Thyroid gland (tissue), 4 donors: ENCODE data around the gene MYB. TPM values are rescaled to one million over a fixed set of nuclear protein-coding genes. Genes with fewer than 3 reads are reported as not detected.
"Not testable (repeated sequence)": the region's sequence is repeated elsewhere in the genome, so short reads cannot be mapped to it uniquely, and the experiment has no call there.

Experiments
- DNase-seq, 2 donors: peaks; one replicate each; pipeline ENCODE4 v3.0.0-alpha.2; 2019
- H3K27ac ChIP-seq, 3 donors: fragments of 200-600 bp; sonication (generic); 1 replicate in 2 of 3; 2 replicates in 1 of 3; pipeline ENCODE4 v1.5.1; 2016 to 2019; ENCODE audit warnings: mild to moderate bottlenecking in 1 of 3, moderate library complexity in 1 of 3
- H3K27me3 ChIP-seq: fragments of 200-600 bp; sonication (generic); one replicate; pipeline ENCODE4 v1.5.1; 2019
- H3K36me3 ChIP-seq, 2 donors: fragments of 200-600 bp; sonication (generic); one replicate each; pipeline ENCODE4 v1.5.1; 2016 to 2019
- H3K4me1 ChIP-seq, 2 donors: fragments of 200-600 bp; sonication (generic); one replicate each; pipeline ENCODE4 v1.5.1; 2017 to 2019
- H3K4me3 ChIP-seq, 3 donors: fragments of 200-600 bp; sonication (generic); replicated peaks in 1 of 3; 1 replicate in 2 of 3; 2 replicates in 1 of 3; pipeline ENCODE4 v1.5.1; 2016; ENCODE audit warnings: mild to moderate bottlenecking in 1 of 3
- H3K9me3 ChIP-seq: fragments of 200-600 bp; sonication (generic); one replicate; pipeline ENCODE4 v1.5.1; 2017
- CTCF ChIP-seq, 6 experiments: fragments of 200-600 bp in 3 of 6; fragments of 450-650 bp in 3 of 6; sonication (generic) in 3 of 6; IDR thresholded peaks; one replicate each; pipeline ENCODE4 v1.5.1; 2016 to 2019; ENCODE audit warnings: antibody characterized with exemption in 6 of 6, mild to moderate bottlenecking in 2 of 6, inconsistent platforms in 1 of 6, moderate library complexity in 1 of 6
- POLR2A ChIP-seq, 2 donors: fragments of 450-650 bp; IDR thresholded peaks; one replicate each; pipeline ENCODE4 v1.6.1; 2017; ENCODE audit warnings: antibody characterized with exemption in 2 of 2, mild to moderate bottlenecking in 2 of 2, moderate library complexity in 1 of 2
- WGBS, 2 donors: methylation state at CpG; one replicate each; pipeline ENCODE4 v1.1.5; 2017; 5-methylcytosine and 5-hydroxymethylcytosine counted together
- intact Hi-C: fragments of 100-400 bp; cut with DNase I; formaldehyde crosslinking; loops from one replicate; pipeline ENCODE4 v1.15.1; 2023
- total RNA-seq, 4 donors: library from RNA; depleted of rRNA; stranded (reverse); fragments of >200 nt; gene quantifications; one replicate each; pipeline ENCODE4 v1.2.3, GENCODE V29; 2016

MYB gene
- total RNA-seq, 4 donors from 2014 or later: 0.75 TPM; not detected in 3

GRCh38 chr6:135147637-135148592 is 33.2 kb upstream of the MYB start:
- Histone ChIP-seq H3K4me1 (peaks cover 3 to 5% of the 10 kb centered on the region in 2 donors), H3K27me3 (no peaks in the 10 kb centered on the region), H3K36me3 (no peaks in the 10 kb centered on the region), H3K27ac (no peak overlapping the region), H3K9me3 (no peaks in the 10 kb centered on the region), H3K4me3 (no peak overlapping the region)
- DNase-seq: no peak
- intact Hi-C loops: no loop called here
- TF ChIP-seq POLR2A (IDR thresholded peaks at IDR 0.05): no peak
- TF ChIP-seq CTCF (IDR thresholded peaks at IDR 0.05): no peak
- WGBS, 2 donors: 84 to 88% methylated on average over 5 of the region's 5 CpGs

- no peak for DNase-seq
- Histone ChIP-seq H3K36me3 (no peaks in the 10 kb centered on the region), H3K27me3 (no peaks in the 10 kb centered on the region), H3K4me3 (no peak overlapping the region), H3K9me3 (no peaks in the 10 kb centered on the region), H3K27ac (no peak overlapping the region), H3K4me1 (peaks cover 3 to 5% of the 10 kb centered on the region in 2 donors)
- WGBS, 2 donors: 77 to 80% methylated on average over 3 of the region's 3 CpGs
- no peak for TF ChIP-seq POLR2A (IDR thresholded peaks at IDR 0.05)
- TF ChIP-seq CTCF (IDR thresholded peaks at IDR 0.05): no peak
- intact Hi-C loops: no loop called here
Observed at GRCh38 chr6:135148889-135149288, 32.2 kb upstream of the MYB start.

GRCh38 chr6:135149376-135149775 is 31.7 kb upstream of the MYB start:
- no peaks in the 10 kb centered on the region for H3K9me3 ChIP-seq
- no peak for DNase-seq
- no peaks in the 10 kb centered on the region for H3K27me3 ChIP-seq
- WGBS, 2 donors: 68 to 82% methylated on average over 6 of the region's 6 CpGs
- intact Hi-C loops: no loop called here
- no peak overlapping the region for H3K4me3 ChIP-seq
- no peak overlapping the region for H3K27ac ChIP-seq
- no peaks in the 10 kb centered on the region for H3K36me3 ChIP-seq
- TF ChIP-seq CTCF (IDR thresholded peaks at IDR 0.05) (no peak), POLR2A (IDR thresholded peaks at IDR 0.05) (no peak)
- peaks cover 0 to under 1% of the 10 kb centered on the region in 2 donors for H3K4me1 ChIP-seq

- intact Hi-C loops, DNase-seq, H3K4me1 ChIP-seq, H3K4me3 ChIP-seq, H3K27me3 ChIP-seq, H3K36me3 ChIP-seq, H3K9me3 ChIP-seq, H3K27ac ChIP-seq: not testable (repeated sequence)
- WGBS, 2 donors: 95 to 98% methylated on average over 2 of the region's 2 CpGs
Observed at GRCh38 chr6:135150481-135150880, 30.6 kb upstream of the MYB start.

- intact Hi-C loops, H3K36me3 ChIP-seq, H3K4me3 ChIP-seq, H3K27me3 ChIP-seq, H3K27ac ChIP-seq, DNase-seq, H3K4me1 ChIP-seq, H3K9me3 ChIP-seq: not testable (repeated sequence)
- WGBS, 2 donors: 92 to 99% methylated on average over 2 of the region's 2 CpGs
Observed at GRCh38 chr6:135154125-135154524, 27.0 kb upstream of the MYB start.

GRCh38 chr6:135158397-135158796 is 22.7 kb upstream of the MYB start:
- Histone ChIP-seq H3K27ac (no peak overlapping the region), H3K36me3 (no peaks in the 10 kb centered on the region), H3K9me3 (no peaks in the 10 kb centered on the region), H3K4me1 (no peaks in the 10 kb centered on the region), H3K27me3 (no peaks in the 10 kb centered on the region), H3K4me3 (no peak overlapping the region)
- DNase-seq: no peak
- WGBS, 2 donors: 64 to 74% methylated on average over 4 of the region's 4 CpGs
- TF ChIP-seq POLR2A (IDR thresholded peaks at IDR 0.05): no peak
- no peak for TF ChIP-seq CTCF (IDR thresholded peaks at IDR 0.05)
- intact Hi-C loops: no loop called here
